Osteocyte (in vitro differentiated cells): ENCODE data around the gene EPN1. TPM values are rescaled to one million over a fixed set of nuclear protein-coding genes. Genes with fewer than 3 reads are reported as not detected.

Experiments used
- DNase-seq: peaks from one replicate; pipeline ENCODE4 v3.0.0; 2021; ENCODE audit warnings: mixed read lengths; ENCODE audit not compliant: unreplicated experiment; ENCODE audit errors: extremely low spot score
- H3K27ac Mint-ChIP-seq: one replicate; pipeline ENCODE4 v1.8.0; 2021; ENCODE audit warnings: mild to moderate bottlenecking, mixed read lengths; ENCODE audit not compliant: unreplicated experiment
- H3K27me3 Mint-ChIP-seq: one replicate; pipeline ENCODE4 v1.8.0; 2021; ENCODE audit warnings: mixed read lengths; ENCODE audit not compliant: unreplicated experiment
- H3K36me3 Mint-ChIP-seq: one replicate; pipeline ENCODE4 v1.8.0; 2021; ENCODE audit warnings: mixed read lengths; ENCODE audit not compliant: unreplicated experiment
- H3K4me1 Mint-ChIP-seq: one replicate; pipeline ENCODE4 v1.8.0; 2021; ENCODE audit warnings: mixed read lengths; ENCODE audit not compliant: unreplicated experiment
- H3K4me3 Mint-ChIP-seq: one replicate; pipeline ENCODE4 v1.8.0; 2021; ENCODE audit warnings: mild to moderate bottlenecking, moderate library complexity, mixed read lengths; ENCODE audit not compliant: unreplicated experiment
- H3K9me3 Mint-ChIP-seq: one replicate; pipeline ENCODE4 v1.8.0; 2021; ENCODE audit warnings: mixed read lengths; ENCODE audit not compliant: unreplicated experiment
- CTCF ChIP-seq: fragments of 200-600 bp; sonication (generic); IDR thresholded peaks from 2 replicates; pipeline ENCODE4 v1.5.0; 2021; ENCODE audit warnings: antibody characterized with exemption, mild to moderate bottlenecking, moderate library complexity
- total RNA-seq: library from RNA; stranded (reverse); gene quantifications from 2 replicates; pipeline ENCODE4 v1.2.1, GENCODE V29; 2021

Gene EPN1
- total RNA-seq, 1 donor from 2014 or later = 142 TPM

- Mint-ChIP-seq H3K4me3 (no peak overlapping the region), H3K9me3 (no peaks in the 10 kb centered on the region)
Observed at GRCh38 chr19:55685776-55686175, 10.8 kb downstream of the EPN1 start.

GRCh38 chr19:55686311-55687050, 11.5 kb downstream of the EPN1 start:
- Mint-ChIP-seq H3K36me3 (peaks cover 17% of the 10 kb centered on the region), H3K9me3 (no peaks in the 10 kb centered on the region), H3K4me3 (no peak overlapping the region), H3K4me1 (peaks cover 2% of the 10 kb centered on the region), H3K27ac (no peak overlapping the region), H3K27me3 (no peaks in the 10 kb centered on the region)
- no peak for TF ChIP-seq CTCF
- no peak for DNase-seq

More at GRCh38 chr19:55685776-55686175, 10.8 kb downstream of the EPN1 start:
- no peak overlapping the region for H3K27ac Mint-ChIP-seq
- no peak for DNase-seq
- TF ChIP-seq CTCF = no peak
- H3K36me3 Mint-ChIP-seq = peaks cover 17% of the 10 kb centered on the region
- peaks cover 2% of the 10 kb centered on the region for H3K4me1 Mint-ChIP-seq
- H3K27me3 Mint-ChIP-seq = no peaks in the 10 kb centered on the region

GRCh38 chr19:55687281-55688201, 12.5 kb downstream of the EPN1 start:
- peaks cover 2% of the 10 kb centered on the region for H3K4me1 Mint-ChIP-seq
- H3K9me3 Mint-ChIP-seq = no peaks in the 10 kb centered on the region
- H3K36me3 Mint-ChIP-seq = peaks cover 17% of the 10 kb centered on the region
- no peak overlapping the region for H3K27ac Mint-ChIP-seq
- no peaks in the 10 kb centered on the region for H3K27me3 Mint-ChIP-seq
- no peak for DNase-seq
- H3K4me3 Mint-ChIP-seq = no peak overlapping the region
- TF ChIP-seq CTCF = no peak

- DNase-seq = no peak
- Mint-ChIP-seq H3K9me3 (no peaks in the 10 kb centered on the region), H3K4me1 (peaks cover 2% of the 10 kb centered on the region), H3K27me3 (no peaks in the 10 kb centered on the region), H3K4me3 (no peak overlapping the region), H3K36me3 (peaks cover 21% of the 10 kb centered on the region), H3K27ac (peak overlapping the region; percentile 27)
- TF ChIP-seq CTCF = no peak
Observed at GRCh38 chr19:55688422-55689218, 13.6 kb downstream of the EPN1 start.
